Activated CD4-positive, alpha-beta T cell treated with anti-CD3 and anti-CD28 coated beads, Interleukin-2, Interleukin-4, amounts not matched to agents 100 ng/mL and 50 ng/mL, durations not matched to agents 16 hours and 8 hours (primary cell): ENCODE data around the gene COX6B1.
"Not testable (repeated sequence)": the region's sequence is repeated elsewhere in the genome, so short reads cannot be mapped to it uniquely, and the experiment has no call there.

ENCODE experiments used
- DNase-seq: peaks from one replicate; pipeline ENCODE4 v3.0.0-alpha.2; 2020; ENCODE audit warnings: low spot score

COX6B1 gene

DNA sequence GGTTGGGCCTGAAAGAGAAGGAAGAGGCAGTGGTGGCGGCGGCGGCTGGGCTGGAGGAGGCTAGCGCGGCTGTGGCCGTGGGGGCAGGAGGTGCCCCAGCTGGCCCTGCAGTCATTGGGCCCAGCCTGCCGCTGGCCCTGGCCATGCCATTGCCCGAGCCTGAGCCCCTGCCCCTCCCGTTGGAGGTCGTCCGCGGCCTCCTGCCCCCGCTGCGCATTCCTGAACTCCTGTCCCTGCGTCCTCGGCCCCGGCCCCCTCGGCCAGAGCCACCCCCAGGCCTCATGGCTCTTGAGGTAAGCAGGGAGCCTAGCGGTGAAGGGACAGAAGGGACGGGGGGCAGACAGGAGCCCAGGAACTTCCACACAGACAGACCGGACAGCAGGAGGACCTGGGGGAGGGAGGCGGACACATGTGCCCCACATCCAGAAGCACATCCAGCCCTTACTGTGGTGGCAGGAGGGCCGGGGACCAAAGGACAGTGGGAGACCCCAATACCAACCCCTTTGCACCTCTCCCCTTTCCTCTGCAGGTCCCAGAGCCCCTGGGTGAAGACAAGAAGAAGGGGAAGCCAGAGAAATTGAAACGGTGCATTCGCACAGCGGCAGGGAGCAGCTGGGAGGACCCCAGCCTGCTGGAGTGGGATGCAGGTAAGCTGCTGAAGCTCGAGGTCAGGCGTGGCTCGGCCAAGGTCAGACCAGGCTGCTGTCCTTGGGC lies 14.2 kb upstream of the COX6B1 start:
- no peak for DNase-seq

DNA sequence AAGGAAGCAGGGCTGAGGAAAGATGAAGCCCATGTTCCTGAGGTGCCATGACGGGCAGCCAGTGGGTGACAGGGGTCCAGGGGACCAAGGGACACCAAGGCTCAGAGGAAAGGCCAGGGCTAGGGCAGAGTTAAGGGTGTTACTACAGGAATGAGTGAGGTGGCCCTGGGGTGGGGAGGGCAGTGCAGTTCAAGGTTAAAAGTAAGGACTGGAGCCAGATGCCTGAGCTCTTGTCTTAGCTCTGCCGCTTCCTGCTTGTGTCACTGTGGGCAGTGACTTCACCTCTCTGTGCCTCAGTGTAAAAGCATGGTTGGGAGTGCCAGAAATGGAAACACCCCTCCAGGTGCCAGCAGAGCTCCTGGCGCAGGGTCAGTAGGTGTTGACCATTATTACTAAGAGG lies 11.5 kb upstream of the COX6B1 start:
- no peak for DNase-seq

DNA sequence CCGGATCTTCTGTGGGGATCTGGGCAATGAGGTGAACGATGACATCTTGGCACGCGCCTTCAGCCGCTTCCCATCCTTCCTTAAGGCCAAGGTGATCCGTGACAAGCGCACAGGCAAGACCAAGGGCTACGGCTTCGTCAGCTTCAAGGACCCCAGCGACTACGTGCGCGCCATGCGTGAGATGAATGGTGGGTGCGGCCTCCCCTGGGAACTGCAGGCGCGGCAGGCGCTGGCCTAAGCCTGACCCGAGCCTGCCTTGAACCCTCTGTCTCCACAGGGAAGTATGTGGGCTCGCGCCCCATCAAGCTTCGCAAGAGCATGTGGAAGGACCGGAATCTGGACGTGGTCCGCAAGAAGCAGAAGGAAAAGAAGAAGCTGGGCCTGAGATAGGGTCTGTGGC lies 11.0 kb upstream of the COX6B1 start:
- DNase-seq, result no peak

DNA sequence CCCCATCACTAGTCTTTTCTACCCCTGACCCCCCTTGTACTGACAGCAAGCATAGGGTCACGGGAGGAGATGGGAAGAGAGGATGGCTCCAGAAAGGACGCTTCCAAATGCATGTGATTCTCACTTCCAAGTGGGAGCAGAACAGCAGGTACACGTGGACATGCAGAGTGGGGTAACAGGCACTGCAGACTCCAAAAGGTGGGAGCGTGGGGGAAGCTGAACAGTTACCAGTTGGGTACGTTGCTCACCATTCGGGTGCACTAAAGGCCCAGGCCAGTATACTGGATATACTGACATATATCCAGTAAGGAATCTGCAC lies 8.8 kb upstream of the COX6B1 start:
- DNase-seq, result no peak

DNA sequence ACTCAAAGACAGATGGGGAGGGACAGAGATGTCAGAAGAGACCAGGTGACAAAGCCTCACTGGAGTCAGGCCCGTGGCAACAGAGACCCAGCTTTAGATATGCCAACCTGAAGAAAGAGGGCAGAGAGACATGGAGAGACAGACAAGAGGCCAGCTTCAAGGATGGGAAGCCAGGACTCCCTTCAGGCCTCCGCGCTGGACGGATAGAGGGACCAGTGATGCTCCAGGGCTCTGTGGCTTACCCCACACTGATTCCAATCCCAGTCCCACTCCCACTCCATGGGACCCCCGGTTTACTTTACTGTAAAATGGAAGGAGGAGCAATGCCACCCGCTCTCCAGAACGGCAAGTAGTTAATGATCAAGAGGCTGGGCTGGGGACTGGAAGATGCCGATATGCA lies 8.3 kb upstream of the COX6B1 start:
- no peak for DNase-seq

DNA sequence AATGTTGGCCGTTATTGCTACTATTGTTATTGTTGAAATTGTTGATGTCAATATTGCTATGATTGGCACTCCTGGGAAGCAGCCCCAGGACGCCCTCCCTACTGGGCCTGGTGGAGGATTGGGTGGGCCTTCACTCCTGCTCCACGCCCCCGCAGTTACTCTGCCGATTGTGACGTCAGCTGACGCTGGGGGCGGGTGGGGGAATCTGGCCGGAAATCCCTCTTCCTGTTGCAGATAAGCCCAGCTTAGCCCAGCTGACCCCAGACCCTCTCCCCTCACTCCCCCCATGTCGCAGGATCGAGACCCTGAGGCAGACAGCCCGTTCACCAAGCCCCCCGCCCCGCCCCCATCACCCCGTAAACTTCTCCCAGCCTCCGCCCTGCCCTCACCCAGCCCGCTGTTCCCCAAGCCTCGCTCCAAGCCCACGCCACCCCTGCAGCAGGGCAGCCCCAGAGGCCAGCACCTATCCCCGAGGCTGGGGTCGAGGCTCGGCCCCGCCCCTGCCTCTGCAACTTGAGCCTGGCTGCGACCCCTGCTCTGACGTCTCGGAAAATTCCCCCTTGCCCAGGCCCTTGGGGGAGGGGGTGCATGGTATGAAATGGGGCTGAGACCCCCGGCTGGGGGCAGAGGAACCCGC lies 6.5 kb upstream of the COX6B1 start, which contains the start of gene ETV2:
TSS of gene ETV2 (plus strand) at position 231 of the 637 bp plus-strand sequence. CDS start 716 bp downstream, outside the sequence.
- no peak for DNase-seq

DNA sequence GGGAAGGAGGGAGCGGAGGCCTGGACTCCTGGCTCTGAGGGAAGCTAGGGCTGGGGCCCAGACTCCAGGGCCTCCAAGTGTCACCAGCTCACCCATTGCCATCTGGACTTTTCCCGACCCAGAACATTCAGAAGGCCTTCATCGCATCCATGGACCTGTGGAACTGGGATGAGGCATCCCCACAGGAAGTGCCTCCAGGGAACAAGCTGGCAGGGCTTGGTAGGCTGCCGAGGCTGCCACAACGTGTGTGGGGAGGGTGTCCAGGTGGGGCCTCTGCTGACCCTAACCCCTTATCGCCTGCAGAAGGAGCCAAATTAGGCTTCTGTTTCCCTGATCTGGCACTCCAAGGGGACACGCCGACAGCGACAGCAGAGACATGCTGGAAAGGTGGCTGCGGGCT lies 5.8 kb upstream of the COX6B1 start:
- DNase-seq, result no peak

DNA sequence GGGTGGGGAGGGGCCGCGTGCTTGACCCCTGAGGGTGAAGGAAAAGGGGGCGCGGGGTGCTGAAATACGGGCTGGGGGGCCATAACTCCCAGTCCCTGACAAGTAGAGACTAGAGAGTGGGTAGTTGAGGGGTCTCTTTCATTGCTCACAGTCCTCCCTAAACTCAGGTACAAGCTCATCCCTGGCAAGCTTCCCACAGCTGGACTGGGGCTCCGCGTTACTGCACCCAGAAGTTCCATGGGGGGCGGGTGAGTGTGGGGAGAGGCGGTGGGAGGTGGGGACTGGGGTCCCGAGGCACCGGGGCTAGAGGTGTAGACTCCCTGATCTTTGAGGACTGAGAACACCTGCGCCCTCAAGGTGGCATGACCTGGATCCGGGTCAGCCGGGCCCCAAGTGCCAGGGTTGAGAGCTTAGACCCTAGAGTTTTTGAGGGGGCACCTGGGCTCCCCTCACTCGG lies 5.3 kb upstream of the COX6B1 start:
- DNase-seq, result no peak

DNA sequence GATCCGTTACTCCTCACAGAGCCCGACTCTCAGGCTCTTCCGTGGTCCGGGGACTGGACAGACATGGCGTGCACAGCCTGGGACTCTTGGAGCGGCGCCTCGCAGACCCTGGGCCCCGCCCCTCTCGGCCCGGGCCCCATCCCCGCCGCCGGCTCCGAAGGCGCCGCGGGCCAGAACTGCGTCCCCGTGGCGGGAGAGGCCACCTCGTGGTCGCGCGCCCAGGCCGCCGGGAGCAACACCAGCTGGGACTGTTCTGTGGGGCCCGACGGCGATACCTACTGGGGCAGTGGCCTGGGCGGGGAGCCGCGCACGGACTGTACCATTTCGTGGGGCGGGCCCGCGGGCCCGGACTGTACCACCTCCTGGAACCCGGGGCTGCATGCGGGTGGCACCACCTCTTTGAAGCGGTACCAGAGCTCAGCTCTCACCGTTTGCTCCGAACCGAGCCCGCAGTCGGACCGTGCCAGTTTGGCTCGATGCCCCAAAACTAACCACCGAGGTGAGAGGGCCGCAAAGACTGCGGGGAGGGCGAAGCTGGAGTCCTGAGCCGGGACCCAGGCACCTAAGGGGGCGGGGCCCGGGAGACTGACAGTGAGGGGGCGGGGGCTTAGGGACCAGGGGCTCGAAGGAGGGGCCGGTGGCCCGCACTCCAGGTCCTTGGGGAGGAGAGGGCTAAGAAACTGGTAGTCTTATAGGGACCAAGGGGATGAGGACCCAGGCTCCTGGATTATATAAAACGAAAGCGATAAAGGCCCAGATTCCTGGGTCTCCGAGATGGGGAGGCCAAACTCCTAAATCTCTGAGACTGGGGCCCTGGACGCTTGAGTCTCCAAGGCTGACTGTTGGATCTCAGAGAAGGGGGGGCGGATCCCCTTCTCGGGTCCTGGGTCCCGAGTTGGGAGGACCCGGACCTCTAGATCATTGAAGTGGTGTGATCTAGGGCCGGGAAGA lies 4.6 kb upstream of the COX6B1 start:
- DNase-seq, result peak; percentile 79

DNA sequence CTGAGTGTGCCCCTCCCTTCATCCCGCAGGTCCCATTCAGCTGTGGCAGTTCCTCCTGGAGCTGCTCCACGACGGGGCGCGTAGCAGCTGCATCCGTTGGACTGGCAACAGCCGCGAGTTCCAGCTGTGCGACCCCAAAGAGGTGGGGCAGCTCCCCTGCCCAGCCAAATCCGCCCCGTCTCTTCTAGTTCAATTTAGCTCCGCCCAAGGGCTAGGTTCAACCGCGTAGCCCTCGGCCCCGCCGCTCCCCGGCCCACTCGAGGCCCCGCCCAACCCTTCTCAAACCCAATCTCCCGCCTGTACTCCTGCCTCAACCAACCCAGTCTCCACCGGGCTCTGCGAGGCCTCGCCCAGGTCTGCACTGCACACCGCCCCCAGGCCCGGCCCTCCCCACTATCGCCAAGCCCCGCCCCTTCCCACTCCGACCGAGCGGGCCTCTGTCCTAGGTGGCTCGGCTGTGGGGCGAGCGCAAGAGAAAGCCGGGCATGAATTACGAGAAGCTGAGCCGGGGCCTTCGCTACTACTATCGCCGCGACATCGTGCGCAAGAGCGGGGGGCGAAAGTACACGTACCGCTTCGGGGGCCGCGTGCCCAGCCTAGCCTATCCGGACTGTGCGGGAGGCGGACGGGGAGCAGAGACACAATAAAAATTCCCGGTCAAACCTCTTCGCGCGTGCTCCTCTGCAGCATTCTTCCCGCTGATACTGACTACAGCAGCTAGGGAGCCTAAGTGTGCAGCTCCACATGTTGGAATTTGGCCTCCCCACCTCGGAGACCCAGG lies 3.7 kb upstream of the COX6B1 start:
- peak; percentile 98 for DNase-seq

DNA sequence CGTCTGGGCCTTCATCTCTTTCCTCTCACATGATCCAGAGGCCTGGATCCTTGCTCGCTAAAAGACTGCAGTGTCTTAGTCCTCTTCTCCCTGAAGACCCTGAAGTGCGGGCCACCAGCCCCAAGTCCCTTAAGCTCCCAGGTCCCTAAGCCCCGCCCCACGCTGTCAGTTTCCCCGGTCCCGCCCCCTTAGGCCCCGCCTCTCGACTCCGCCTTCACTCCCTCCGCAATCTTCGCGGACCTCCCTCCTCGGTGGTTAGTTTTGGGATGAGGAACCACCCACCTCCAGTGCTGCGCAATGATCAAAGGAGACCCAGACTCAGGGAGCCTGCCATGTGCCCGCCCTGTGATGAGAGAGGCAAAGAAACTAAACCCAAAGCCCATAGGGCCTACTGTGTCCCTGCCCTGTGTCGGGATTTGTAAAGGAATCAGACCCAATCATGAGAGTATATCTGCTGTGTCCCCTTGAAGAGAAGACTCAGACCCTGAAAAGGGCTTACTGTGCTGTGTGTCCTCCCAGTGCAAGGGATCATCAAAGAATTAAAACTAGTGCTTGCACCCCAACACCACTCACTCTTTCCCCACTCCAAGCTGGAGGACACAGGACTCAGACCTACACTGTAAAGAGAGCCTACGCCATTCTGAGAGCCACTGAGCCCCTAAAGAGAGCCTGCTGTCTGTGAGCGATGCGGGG lies 3.0 kb upstream of the COX6B1 start:
- DNase-seq, result peak; percentile 83

DNA sequence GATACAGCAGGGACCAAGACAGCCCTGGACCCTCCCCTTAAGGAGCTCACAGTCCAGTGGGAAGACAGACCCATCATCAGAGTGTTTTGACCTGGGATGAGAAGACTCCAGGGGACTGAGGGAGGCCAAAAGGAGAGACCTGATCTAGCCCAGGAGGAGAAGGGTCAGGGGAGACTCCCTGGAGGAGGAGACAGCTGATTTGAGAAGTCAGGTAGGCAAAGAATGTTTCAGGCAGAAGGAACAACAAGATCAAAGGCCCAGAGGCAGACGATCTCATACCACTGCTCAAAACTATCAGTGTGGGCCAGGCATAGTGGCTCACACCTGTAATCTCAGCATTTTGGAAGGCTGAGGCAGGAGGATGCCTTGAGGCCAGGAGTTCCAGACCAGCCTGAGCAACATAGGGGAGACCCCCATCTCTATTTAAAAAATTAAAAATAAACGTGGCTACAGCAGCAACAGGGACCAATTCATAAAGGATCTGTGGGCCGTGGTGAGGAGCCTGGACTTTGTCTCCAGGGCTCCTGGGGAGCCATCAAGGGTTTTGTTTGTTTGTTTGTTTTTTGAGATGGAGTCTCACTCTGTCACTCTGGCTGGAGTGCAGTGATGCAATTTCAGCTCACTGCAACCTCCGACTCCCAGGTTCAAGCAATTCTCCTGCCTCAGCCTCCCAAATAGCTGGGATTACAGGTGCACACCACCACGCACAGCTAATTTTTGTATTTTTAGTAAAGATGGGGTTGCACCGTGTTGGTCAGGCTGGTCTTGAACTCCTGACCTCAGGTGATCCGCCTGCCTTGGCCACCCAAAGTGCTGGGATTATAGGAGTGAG lies 2.2 kb upstream of the COX6B1 start:
- DNase-seq, result no peak

DNA sequence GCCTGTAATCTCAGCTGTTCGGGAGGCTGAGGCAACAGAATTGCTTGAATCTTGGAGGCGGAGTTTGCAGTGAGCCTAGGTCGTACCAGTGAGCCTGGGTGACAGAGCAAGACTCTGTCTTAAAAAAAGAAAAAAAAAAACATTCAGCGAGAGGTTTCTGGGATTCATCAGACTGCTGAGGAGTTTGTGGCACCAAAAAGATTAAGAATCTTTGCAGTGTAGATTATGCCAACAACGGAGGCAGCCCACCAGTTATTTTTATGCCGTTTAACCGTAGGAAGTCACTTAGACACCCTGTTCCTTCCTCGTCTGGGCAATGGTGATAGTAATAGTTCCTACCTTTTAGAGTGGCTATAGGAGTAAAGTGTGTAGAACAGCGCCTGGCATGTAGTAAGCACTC lies 2.5 kb downstream of the COX6B1 start:
- no peak for DNase-seq

DNA sequence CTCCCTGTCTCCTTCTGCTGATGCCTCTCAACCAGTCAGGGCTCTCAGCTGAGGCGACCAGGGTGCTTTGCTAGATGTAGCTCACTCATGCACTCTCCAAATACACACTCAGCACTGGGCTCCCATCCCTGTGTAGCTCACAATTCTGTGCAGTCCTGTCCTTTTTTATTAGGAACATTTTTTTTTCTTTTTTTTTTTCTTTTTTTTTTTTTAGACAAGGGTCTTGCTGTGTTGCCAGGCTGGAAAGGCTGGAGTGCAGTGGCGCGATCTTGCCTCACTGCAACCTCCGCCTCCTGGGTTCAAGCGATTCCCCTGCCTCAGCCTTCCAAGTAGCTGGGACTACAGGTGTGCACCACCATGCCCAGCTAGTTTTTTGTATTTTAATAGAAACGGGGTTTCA lies 6.7 kb downstream of the COX6B1 start:
- DNase-seq, result not testable (repeated sequence)

DNA sequence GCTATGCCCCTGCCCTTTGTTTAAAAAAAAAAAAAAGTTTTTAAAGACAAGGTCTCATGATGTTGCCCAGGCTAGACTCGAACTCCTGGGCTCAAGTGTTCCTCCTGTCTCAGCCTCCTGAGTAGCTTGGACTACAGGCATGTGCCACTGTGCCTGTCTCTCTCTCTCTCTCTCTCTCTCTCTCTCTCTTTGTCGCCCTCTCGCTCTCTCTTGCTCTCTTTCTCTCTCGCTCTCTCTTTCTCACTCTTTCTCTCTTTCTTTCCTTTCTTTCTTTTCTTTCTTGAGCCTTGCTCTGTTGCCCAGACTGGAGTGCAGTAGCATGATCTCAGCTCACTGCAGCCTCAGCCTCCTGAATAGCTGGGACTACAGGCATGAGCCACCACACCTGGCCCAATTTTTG lies 7.5 kb downstream of the COX6B1 start:
- DNase-seq, result no peak

DNA sequence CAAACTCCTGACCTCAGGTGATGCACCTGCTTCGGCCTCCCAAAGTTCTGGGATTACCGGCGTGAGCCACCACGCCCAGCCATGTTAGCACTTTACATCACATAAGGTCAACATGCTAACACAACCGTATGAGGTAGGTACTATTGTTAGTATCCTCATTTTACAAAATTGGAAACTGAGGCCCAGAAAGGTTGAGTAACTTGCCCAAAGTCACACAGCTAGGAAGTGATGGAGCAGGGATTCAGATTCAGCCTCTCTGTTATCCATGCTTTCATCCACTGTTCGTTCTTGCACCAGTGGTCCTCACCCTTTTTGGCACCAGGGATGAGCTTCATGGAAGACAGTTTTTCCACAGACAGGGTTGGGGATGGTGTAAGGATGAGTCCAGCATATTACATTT lies 8.6 kb downstream of the COX6B1 start:
- no peak for DNase-seq

DNA sequence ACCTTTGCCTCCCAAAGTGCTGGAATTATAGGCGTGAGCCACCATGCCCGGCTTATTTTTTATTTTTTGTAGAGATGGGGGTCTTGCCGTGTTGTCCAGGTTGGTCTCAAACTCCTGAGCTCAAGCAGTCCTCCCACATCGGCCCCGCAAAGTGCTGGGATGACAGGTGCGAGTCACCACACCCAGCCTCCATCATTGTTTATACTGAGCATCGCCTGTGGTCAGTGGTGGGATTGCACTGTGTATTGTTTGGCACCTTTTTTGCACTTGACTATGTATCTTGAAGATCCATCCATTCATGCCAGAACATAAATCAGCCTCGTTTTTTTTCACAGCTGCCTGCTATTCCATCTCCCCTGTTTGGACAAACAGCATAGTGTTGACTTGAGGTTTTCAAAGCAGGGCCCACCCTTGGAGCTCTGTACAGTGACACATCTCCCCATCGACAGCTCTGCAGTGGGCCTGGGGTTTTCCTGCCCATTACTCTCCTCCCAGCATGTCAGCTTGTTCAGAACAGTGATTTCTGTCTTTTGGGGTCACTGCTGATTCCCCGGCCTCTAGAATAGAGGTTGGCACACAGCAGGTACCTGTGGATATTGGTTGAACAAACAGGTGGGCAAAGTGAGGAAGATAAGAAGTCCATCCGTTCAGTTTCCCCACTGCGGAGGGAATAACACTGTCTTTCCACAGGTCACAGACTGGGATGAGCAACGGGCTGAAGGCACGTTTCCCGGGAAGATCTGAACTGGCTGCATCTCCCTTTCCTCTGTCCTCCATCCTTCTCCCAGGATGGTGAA lies 10.0 kb downstream of the COX6B1 start:
- DNase-seq, result no peak

DNA sequence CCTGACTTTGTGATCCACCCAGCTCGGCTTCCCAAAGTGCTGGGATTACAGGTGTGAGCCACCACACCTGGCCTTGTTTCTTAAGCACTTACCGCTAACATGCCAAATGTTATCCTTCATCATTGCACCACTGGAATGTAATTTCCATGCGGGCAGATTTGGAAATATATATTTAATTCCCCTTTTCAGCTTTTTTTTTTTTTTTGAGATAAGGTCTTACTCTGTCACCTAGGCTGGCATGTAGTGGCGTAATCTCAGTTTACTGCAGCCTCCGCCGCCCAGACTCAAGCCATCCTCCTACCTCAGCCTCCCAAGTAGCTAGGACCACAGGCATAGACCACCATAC lies 13.8 kb downstream of the COX6B1 start:
- DNase-seq, result no peak

DNA sequence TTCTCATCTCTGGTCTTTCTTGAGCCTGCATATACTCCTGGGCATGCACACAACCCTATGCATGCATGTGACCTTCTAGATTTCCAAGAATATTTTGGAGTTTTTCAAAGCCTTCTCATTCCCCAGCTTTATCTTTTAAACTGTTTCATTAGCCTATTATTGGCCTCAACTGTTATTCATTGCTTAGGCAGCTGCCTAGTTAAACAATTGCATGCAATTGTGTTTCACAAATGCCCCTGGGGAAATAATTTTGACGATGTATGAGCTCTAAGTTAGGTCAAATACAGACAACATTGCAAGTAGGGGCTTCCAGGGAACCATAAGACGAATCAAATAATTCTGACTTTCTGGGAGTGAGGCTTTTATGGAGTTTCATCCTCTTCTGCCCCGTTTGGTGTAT lies 15.9 kb downstream of the COX6B1 start:
- DNase-seq, result no peak

DNA sequence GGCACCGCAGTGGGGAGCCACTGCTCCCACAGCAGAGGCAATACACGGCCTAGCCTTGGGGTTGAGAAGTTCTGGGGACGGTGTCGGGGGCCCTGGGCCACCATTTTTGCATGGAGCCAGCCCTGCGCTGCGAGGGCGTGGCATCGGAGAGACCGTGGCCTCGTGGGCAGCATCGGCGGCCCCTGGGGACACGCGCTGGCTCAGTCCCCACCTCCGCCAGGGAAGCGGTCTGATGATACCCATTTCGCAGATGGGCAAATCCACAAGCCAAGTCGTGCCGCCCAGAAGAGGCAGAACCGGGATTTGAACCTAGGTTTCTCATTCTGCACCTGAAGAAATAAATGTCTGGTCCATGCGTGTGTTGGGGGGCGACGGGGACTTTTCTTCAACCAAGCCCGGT lies 17.0 kb downstream of the COX6B1 start:
- DNase-seq, result no peak
